CD4-positive, alpha-beta T cell treated with Interleukin-2 at 100 ng/mL for 4 hours (primary cell): ENCODE data around the gene PCCA.

Source experiments
- DNase-seq: peaks from one replicate; pipeline ENCODE4 v3.0.0-alpha.2; 2020; ENCODE audit warnings: low spot score

The PCCA gene

GRCh38 chr13:100432611-100433010 is 343.7 kb downstream of the PCCA start:
- DNase-seq: no peak

GRCh38 chr13:100433475-100433874 is 344.6 kb downstream of the PCCA start:
- DNase-seq: no peak

GRCh38 chr13:100434010-100434763 is 345.3 kb downstream of the PCCA start:
- no peak for DNase-seq

GRCh38 chr13:100436099-100436498 is 347.2 kb downstream of the PCCA start:
- no peak for DNase-seq

- DNase-seq: no peak
Observed at GRCh38 chr13:100438059-100438788, 349.3 kb downstream of the PCCA start.

- no peak for DNase-seq
Observed at GRCh38 chr13:100439247-100439970, 350.5 kb downstream of the PCCA start.

- no peak for DNase-seq
Observed at GRCh38 chr13:100440751-100441425, 352.0 kb downstream of the PCCA start.

- DNase-seq: no peak
Observed at GRCh38 chr13:100442095-100442832, 353.4 kb downstream of the PCCA start.

- no peak for DNase-seq
Observed at GRCh38 chr13:100443278-100443997, 354.5 kb downstream of the PCCA start.

- DNase-seq: no peak
Observed at GRCh38 chr13:100443998-100444328, 355.1 kb downstream of the PCCA start.

- no peak for DNase-seq
Observed at GRCh38 chr13:100447831-100448230, 358.9 kb downstream of the PCCA start.

- no peak for DNase-seq
Observed at GRCh38 chr13:100451923-100452322, 363.0 kb downstream of the PCCA start.

GRCh38 chr13:100454876-100455275 is 366.0 kb downstream of the PCCA start:
- DNase-seq: peak; percentile 2

- no peak for DNase-seq
Observed at GRCh38 chr13:100458673-100459072, 369.8 kb downstream of the PCCA start.

GRCh38 chr13:100459747-100460146 is 370.9 kb downstream of the PCCA start:
- no peak for DNase-seq

GRCh38 chr13:100460266-100460665 is 371.4 kb downstream of the PCCA start:
- DNase-seq: no peak

GRCh38 chr13:100460791-100461190 is 371.9 kb downstream of the PCCA start:
- DNase-seq: no peak

GRCh38 chr13:100461309-100462030 is 372.6 kb downstream of the PCCA start:
- no peak for DNase-seq

- no peak for DNase-seq
Observed at GRCh38 chr13:100464006-100464405, 375.1 kb downstream of the PCCA start.

- no peak for DNase-seq
Observed at GRCh38 chr13:100465558-100465957, 376.7 kb downstream of the PCCA start.
